Psoas muscle (tissue), 8 donors: ENCODE measurements around the gene POLR2H. TPM values are rescaled to one million over a fixed set of nuclear protein-coding genes. Genes with fewer than 3 reads are reported as not detected.

Source experiments
- ATAC-seq, 4 donors: fragments of 200-7000 bp; cut with Tn5 transposase; one replicate each; pipeline ENCODE4 v1.9.1; 2020; ENCODE audit warnings: moderate library complexity in 3 of 4, mild to moderate bottlenecking in 2 of 4
- DNase-seq, 2 donors: peaks; one replicate each; pipeline ENCODE4 v3.0.0-alpha.2; 2020
- H3K27ac ChIP-seq: fragments of 200-600 bp; one replicate; pipeline ENCODE4 v1.8.0; 2022
- H3K27me3 ChIP-seq, 3 donors: fragments of 200-600 bp in 1 of 3; one replicate each; pipeline versions ENCODE4 v1.6.1 to v1.8.0; 2013 to 2022; ENCODE audit warnings: low read length in 2 of 3, mild to moderate bottlenecking in 2 of 3, moderate library complexity in 1 of 3; ENCODE audit not compliant: insufficient read depth in 3 of 3
- H3K36me3 ChIP-seq, 2 donors: fragments of 200-600 bp in 1 of 2; one replicate each; pipeline versions ENCODE4 v1.6.1 to v1.8.0; 2013 to 2022; ENCODE audit warnings: low read depth in 1 of 2, mild to moderate bottlenecking in 1 of 2, moderate library complexity in 1 of 2; ENCODE audit not compliant: insufficient read depth in 1 of 2
- H3K4me1 ChIP-seq: fragments of 200-600 bp; one replicate; pipeline ENCODE4 v1.8.0; 2022
- H3K4me3 ChIP-seq: fragments of 200-600 bp; one replicate; pipeline ENCODE4 v1.8.0; 2022; ENCODE audit warnings: mild to moderate bottlenecking
- H3K9me3 ChIP-seq: fragments of 200-600 bp; one replicate; pipeline ENCODE4 v1.8.0; 2022
- WGBS, 3 donors: extraction: QIAGEN DNeasy Blood & Tissue Kit; methylation state at CpG; one replicate each; pipeline versions ENCODE4 v1.1.6 to v1.1.7; 2013; 5-methylcytosine and 5-hydroxymethylcytosine counted together
- intact Hi-C, 2 donors: fragments of 100-400 bp; cut with DNase I; formaldehyde crosslinking; loops; one replicate each; pipeline versions ENCODE4 v1.11.0 to v1.14.2; 2022
- long read RNA-seq, 2 donors: library from polyadenylated mRNA; unstranded; transcript quantifications; one replicate each; pipeline ENCODE4 v2.0.0, GENCODE V29; 2021
- polyA plus RNA-seq, 3 donors: library from polyadenylated mRNA; stranded (reverse); fragments of 200-250 nt; gene quantifications; one replicate each; pipeline ENCODE4 v1.2.3, GENCODE V29; 2013
- total RNA-seq, 4 donors: library from RNA; stranded (reverse); fragmentation: NEBNext Ultra II Directional in 2 of 4; extraction: Animal tissue kit (Norgen Biotek cat#: 25700) in 2 of 4; gene quantifications; one replicate each; pipeline versions ENCODE4 v1.2.1 to v1.2.4, GENCODE V29; 2021 to 2023
- TF ChIP-seq, protein P1 (sequence below): fragments of 200-600 bp; IDR thresholded peaks from one replicate; pipeline ENCODE4 v1.8.0; 2022; ENCODE audit warnings: antibody characterized with exemption
- donor health status: healthy with polysubstance abuse.
- donor health status: DM: no; HTN: no; CAD: no; lungs with moderate emphysema.
- donor health status: Bipolar disorder and iron deficiency.
- donor health status: healthy.
- donor health status: DM: yes; HTN: yes; CAD: no.
- donor health status: DM: no; HTN: no; CAD: no.
- donor health status: DM: no; HTN: no; CAD: no.
- donor health status: DM: yes; HTN: yes; CAD: no.

The POLR2H gene
- 10 to 100 TPM; 21.2 to 33.2 (median 28.6) TPM for total RNA-seq
- polyA plus RNA-seq = 100 to 1,000 TPM in 1 of 3 donors, 10 to 100 TPM in 2; 41.6 to 117 (median 62.8) TPM
- long read RNA-seq, donor 1, transcript POLR2H-208 (6 exons, 1,802 nt) = major isoform, 5 of 17 reads
- long read RNA-seq, donor 1, partial matches to known transcripts = 5 of 17 reads
- long read RNA-seq, donor 1, other reads (novel, unspliced or antisense) = 6 of 17 reads
- long read RNA-seq, donor 2, transcript POLR2H-208 (6 exons, 1,802 nt) = major isoform, 10 of 33 reads
- long read RNA-seq, donor 2, partial matches to known transcripts = 13 of 33 reads
- long read RNA-seq, donor 2, other reads (novel, unspliced or antisense) = 6 of 33 reads

GRCh38 chr3:184361532-184361931 lies at the start of gene POLR2H, which contains the start of gene CLCN2:
POLR2H (plus strand) TSS chr3:184361710; CDS start chr3:184363493, 1,783 bp downstream.
CLCN2 (minus strand) TSS chr3:184361605; CDS start chr3:184361479, 126 bp downstream.
- Histone ChIP-seq H3K36me3 (peaks cover 0 to 23% of the 10 kb centered on the region in 2 donors), H3K4me1 (peaks cover 11% of the 10 kb centered on the region), H3K9me3 (no peaks in the 10 kb centered on the region), H3K4me3 (peak within 1 kb of the TSS; percentile 96), H3K27ac (peak within 1 kb of the TSS; percentile 98), H3K27me3 (no peaks in the 10 kb centered on the region)
- ATAC-seq (peak; percentile 50 to 60 (median 56)), DNase-seq (peak; percentile 64 to 73)
- 0 to 1% (median 0%) methylated on average over 29 to 56 of the region's 56 CpGs for WGBS, 3 donors
- TF ChIP-seq, protein P1, sequence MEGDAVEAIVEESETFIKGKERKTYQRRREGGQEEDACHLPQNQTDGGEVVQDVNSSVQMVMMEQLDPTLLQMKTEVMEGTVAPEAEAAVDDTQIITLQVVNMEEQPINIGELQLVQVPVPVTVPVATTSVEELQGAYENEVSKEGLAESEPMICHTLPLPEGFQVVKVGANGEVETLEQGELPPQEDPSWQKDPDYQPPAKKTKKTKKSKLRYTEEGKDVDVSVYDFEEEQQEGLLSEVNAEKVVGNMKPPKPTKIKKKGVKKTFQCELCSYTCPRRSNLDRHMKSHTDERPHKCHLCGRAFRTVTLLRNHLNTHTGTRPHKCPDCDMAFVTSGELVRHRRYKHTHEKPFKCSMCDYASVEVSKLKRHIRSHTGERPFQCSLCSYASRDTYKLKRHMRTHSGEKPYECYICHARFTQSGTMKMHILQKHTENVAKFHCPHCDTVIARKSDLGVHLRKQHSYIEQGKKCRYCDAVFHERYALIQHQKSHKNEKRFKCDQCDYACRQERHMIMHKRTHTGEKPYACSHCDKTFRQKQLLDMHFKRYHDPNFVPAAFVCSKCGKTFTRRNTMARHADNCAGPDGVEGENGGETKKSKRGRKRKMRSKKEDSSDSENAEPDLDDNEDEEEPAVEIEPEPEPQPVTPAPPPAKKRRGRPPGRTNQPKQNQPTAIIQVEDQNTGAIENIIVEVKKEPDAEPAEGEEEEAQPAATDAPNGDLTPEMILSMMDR = no peak
- intact Hi-C loops = no loop called here

DNA sequence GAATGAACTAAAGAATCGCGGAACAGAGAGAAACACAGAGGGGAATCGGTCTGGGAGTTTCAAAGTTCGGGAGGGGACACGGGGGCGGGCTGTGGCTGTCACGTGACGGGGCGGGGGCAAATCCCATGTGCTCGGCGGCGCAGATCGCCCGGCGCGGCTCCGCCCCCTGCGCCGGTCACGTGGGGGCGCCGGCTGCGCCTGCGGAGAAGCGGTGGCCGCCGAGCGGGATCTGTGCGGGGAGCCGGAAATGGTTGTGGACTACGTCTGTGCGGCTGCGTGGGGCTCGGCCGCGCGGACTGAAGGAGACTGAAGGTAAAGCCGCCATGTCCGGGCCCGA lies 47.2 kb upstream of the POLR2H start, which contains the start of gene EIF4G1:
Gene EIF4G1, plus strand, starts transcription at position 244 of the 337 bp plus-strand sequence. CDS start 1,191 bp downstream, outside the sequence.
- Histone ChIP-seq H3K36me3 (peaks cover 7 to 35% of the 10 kb centered on the region in 2 donors), H3K4me3 (peak within 1 kb of the TSS; percentile 80), H3K9me3 (no peaks in the 10 kb centered on the region), H3K27ac (peak within 1 kb of the TSS; percentile 96), H3K4me1 (peaks cover 35% of the 10 kb centered on the region), H3K27me3 (no peaks in the 10 kb centered on the region)
- peak; percentile 95 to 98 for DNase-seq
- WGBS, 3 donors = 0% methylated on average over 19 to 40 of the region's 40 CpGs
- TF ChIP-seq, protein P1 = no peak
- peak; percentile 84 to 86 (median 85) for ATAC-seq
- intact Hi-C loops = no loop called here

DNA sequence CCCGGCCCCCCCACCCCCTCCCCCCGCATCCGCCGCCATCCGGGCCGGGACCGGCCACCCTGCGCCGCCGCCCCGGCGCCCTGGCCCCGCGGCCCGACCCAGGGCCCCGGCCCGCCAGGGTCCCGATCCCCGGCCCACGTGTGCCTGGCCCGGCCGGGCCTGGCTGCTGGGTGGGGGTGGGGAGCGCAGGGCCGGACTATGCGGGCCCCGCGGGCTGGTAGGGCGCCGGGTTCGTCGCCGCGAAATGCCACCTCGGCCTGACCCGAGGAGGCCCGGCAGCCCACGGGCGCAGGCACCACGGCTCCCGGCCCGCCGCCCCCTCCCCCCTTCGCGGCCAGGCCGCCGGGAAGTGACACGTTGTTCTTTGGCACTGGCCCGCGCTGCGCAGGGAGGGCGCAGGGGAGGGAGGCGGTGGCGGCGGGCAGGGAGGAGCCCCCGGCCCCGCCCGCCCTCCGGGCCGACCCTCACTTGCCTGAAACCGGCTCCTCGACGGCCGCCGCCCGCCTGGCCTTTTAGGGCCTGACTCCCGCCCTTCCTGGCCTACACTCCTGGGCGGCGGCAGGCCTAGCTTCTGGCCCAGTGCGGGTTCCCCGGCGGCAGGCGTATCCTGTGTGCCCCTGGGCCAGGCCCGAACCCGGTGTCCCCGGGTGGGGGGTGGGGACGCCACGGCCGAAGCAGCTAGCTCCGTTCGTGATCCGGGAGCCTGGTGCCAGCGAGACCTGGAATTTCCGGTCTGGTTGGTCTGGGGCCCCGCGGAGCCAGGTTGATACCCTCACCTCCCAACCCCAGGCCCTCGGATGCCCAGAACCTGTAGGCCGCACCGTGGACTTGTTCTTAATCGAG lies 46.6 kb upstream of the POLR2H start:
- no peaks in the 10 kb centered on the region for H3K27me3 ChIP-seq
- peaks cover 40% of the 10 kb centered on the region for H3K4me1 ChIP-seq
- ATAC-seq (peak; percentile 78 to 81 (median 80)), DNase-seq (peak; percentile 92 to 96)
- TF ChIP-seq, protein P1 = no peak
- 1% methylated on average over 39 to 89 of the region's 89 CpGs for WGBS, 3 donors
- H3K36me3 ChIP-seq = peaks cover 7 to 31% of the 10 kb centered on the region in 2 donors
- H3K4me3 ChIP-seq = peak overlapping the region; percentile 80
- peak overlapping the region; percentile 96 for H3K27ac ChIP-seq
- H3K9me3 ChIP-seq = no peaks in the 10 kb centered on the region
- intact Hi-C loops = loop anchor here in 1 of 2 donors (5.0 kb wide), 1 partner anchor 138 kb away; no protein-coding TSS in a partner anchor

- ATAC-seq (peak in 2 of 4 donors; percentile 0), DNase-seq (no peak)
- peak overlapping the region; percentile 80 for H3K4me3 ChIP-seq
- TF ChIP-seq, protein P1 = no peak
- 5 to 12% (median 7%) methylated on average over 6 of the region's 6 CpGs for WGBS, 3 donors
- H3K27me3 ChIP-seq = no peaks in the 10 kb centered on the region
- H3K36me3 ChIP-seq = peaks cover 7 to 32% of the 10 kb centered on the region in 2 donors
- H3K27ac ChIP-seq = peak overlapping the region; percentile 96
- peaks cover 40% of the 10 kb centered on the region for H3K4me1 ChIP-seq
- H3K9me3 ChIP-seq = no peaks in the 10 kb centered on the region
- intact Hi-C loops = loop anchor here in 1 of 2 donors (5.0 kb wide), 1 partner anchor 138 kb away; no protein-coding TSS in a partner anchor
Measured at GRCh38 chr3:184315543-184315867, 46.0 kb upstream of the POLR2H start.
